ENCODE measurements around the gene MYH11. TPM values are rescaled to one million over a fixed set of nuclear protein-coding genes. Genes with fewer than 3 reads are reported as not detected.
"Not testable (repeated sequence)": the region's sequence is repeated elsewhere in the genome, so short reads cannot be mapped to it uniquely, and the experiment has no call there.

The MYH11 gene
- total RNA-seq, 1 donor from 2014 or later: 102 TPM

GRCh38 chr16:15736529-15736928, 120.3 kb downstream of the MYH11 start:
- H3K4me3 ChIP-seq: no peak overlapping the region
- TF ChIP-seq CTCF (IDR thresholded peaks at IDR 0.05): no peak
- no peak for DNase-seq
- H3K27ac ChIP-seq: no peak overlapping the region
- ATAC-seq: no peak
- H3K4me1 ChIP-seq: no peaks in the 10 kb centered on the region
- H3K9me3 ChIP-seq: peaks cover 7% of the 10 kb centered on the region
- H3K36me3 ChIP-seq: peaks cover 52% of the 10 kb centered on the region
- intact Hi-C loops (cut with DNase I): no loop called here
- H3K27me3 ChIP-seq (ENCODE audit: low read depth): no peaks in the 10 kb centered on the region

GRCh38 chr16:15735610-15736009, 121.2 kb downstream of the MYH11 start:
- Histone ChIP-seq H3K9me3 (peaks cover 1% of the 10 kb centered on the region), H3K27ac (no peak overlapping the region), H3K27me3 (ENCODE audit: low read depth) (no peaks in the 10 kb centered on the region), H3K36me3 (peaks cover 44% of the 10 kb centered on the region), H3K4me1 (no peaks in the 10 kb centered on the region), H3K4me3 (no peak overlapping the region)
- no peak for TF ChIP-seq CTCF (IDR thresholded peaks at IDR 0.05)
- intact Hi-C loops (cut with DNase I): no loop called here
- no peak for ATAC-seq
- DNase-seq: no peak

- no peaks in the 10 kb centered on the region for H3K27me3 ChIP-seq (ENCODE audit: low read depth)
- no peaks in the 10 kb centered on the region for H3K9me3 ChIP-seq
- no peak for ATAC-seq
- no peak overlapping the region for H3K27ac ChIP-seq
- DNase-seq: no peak
- intact Hi-C loops (cut with DNase I): no loop called here
- no peak for TF ChIP-seq CTCF (IDR thresholded peaks at IDR 0.05)
- no peaks in the 10 kb centered on the region for H3K4me1 ChIP-seq
- peaks cover 35% of the 10 kb centered on the region for H3K36me3 ChIP-seq
- H3K4me3 ChIP-seq: no peak overlapping the region
Observed at GRCh38 chr16:15732416-15732815, 124.4 kb downstream of the MYH11 start.

- TF ChIP-seq CTCF (IDR thresholded peaks at IDR 0.05): no peak
- intact Hi-C loops (cut with DNase I): no loop called here
- no peaks in the 10 kb centered on the region for H3K27me3 ChIP-seq (ENCODE audit: low read depth)
- ATAC-seq (no peak), DNase-seq (no peak)
- H3K4me3 ChIP-seq: no peak overlapping the region
- no peak overlapping the region for H3K27ac ChIP-seq
- peaks cover 46% of the 10 kb centered on the region for H3K36me3 ChIP-seq
- no peaks in the 10 kb centered on the region for H3K4me1 ChIP-seq
- H3K9me3 ChIP-seq: no peaks in the 10 kb centered on the region
Observed at GRCh38 chr16:15729152-15729551, 127.7 kb downstream of the MYH11 start.

- ATAC-seq; intact Hi-C loops (cut with DNase I); DNase-seq; H3K4me1 ChIP-seq; H3K4me3 ChIP-seq; H3K27me3 ChIP-seq (ENCODE audit: low read depth); H3K27ac ChIP-seq; H3K9me3 ChIP-seq: not testable (repeated sequence)
- peaks cover 42% of the 10 kb centered on the region for H3K36me3 ChIP-seq
Observed at GRCh38 chr16:15727697-15728096, 129.1 kb downstream of the MYH11 start.

- no peak for TF ChIP-seq CTCF (IDR thresholded peaks at IDR 0.05)
- DNase-seq (no peak), ATAC-seq (no peak)
- Histone ChIP-seq H3K27ac (no peak overlapping the region), H3K27me3 (ENCODE audit: low read depth) (no peaks in the 10 kb centered on the region), H3K4me1 (no peaks in the 10 kb centered on the region), H3K9me3 (no peaks in the 10 kb centered on the region), H3K36me3 (peaks cover 49% of the 10 kb centered on the region), H3K4me3 (no peak overlapping the region)
- intact Hi-C loops (cut with DNase I): no loop called here
Observed at GRCh38 chr16:15726715-15727114, 130.1 kb downstream of the MYH11 start.
